Measurements from ENCODE around the gene SRSF8.

The SRSF8 gene

GRCh38 chr11:95100191-95100648 is 33.5 kb downstream of the SRSF8 start:
- TF ChIP-seq, protein P1, sequence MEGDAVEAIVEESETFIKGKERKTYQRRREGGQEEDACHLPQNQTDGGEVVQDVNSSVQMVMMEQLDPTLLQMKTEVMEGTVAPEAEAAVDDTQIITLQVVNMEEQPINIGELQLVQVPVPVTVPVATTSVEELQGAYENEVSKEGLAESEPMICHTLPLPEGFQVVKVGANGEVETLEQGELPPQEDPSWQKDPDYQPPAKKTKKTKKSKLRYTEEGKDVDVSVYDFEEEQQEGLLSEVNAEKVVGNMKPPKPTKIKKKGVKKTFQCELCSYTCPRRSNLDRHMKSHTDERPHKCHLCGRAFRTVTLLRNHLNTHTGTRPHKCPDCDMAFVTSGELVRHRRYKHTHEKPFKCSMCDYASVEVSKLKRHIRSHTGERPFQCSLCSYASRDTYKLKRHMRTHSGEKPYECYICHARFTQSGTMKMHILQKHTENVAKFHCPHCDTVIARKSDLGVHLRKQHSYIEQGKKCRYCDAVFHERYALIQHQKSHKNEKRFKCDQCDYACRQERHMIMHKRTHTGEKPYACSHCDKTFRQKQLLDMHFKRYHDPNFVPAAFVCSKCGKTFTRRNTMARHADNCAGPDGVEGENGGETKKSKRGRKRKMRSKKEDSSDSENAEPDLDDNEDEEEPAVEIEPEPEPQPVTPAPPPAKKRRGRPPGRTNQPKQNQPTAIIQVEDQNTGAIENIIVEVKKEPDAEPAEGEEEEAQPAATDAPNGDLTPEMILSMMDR (IDR thresholded peaks at IDR 0.05; ENCODE audit: low read depth, low read length), result no peak
- TF ChIP-seq MAX (IDR thresholded peaks at IDR 0.05; ENCODE audit: low read depth, low read length) (no peak), POLR2A (IDR thresholded peaks at IDR 0.05; ENCODE audit: extremely low read depth, insufficient read length) (no peak), MYC (IDR thresholded peaks at IDR 0.05; ENCODE audit: low read depth, low read length) (no peak)
- DNase-seq (ENCODE audit: low read depth), result no peak

GRCh38 chr11:95100856-95101507 is 34.3 kb downstream of the SRSF8 start:
- TF ChIP-seq MAX (IDR thresholded peaks at IDR 0.05; ENCODE audit: low read depth, low read length) (no peak), MYC (IDR thresholded peaks at IDR 0.05; ENCODE audit: low read depth, low read length) (no peak), POLR2A (IDR thresholded peaks at IDR 0.05; ENCODE audit: extremely low read depth, insufficient read length) (no peak)
- TF ChIP-seq, protein P1 (IDR thresholded peaks at IDR 0.05; ENCODE audit: low read depth, low read length), result no peak

More at GRCh38 chr11:95100191-95100648, 33.5 kb downstream of the SRSF8 start:
- no peak overlapping the region for H3K4me3 ChIP-seq (ENCODE audit: low read depth, low read length)

DNA sequence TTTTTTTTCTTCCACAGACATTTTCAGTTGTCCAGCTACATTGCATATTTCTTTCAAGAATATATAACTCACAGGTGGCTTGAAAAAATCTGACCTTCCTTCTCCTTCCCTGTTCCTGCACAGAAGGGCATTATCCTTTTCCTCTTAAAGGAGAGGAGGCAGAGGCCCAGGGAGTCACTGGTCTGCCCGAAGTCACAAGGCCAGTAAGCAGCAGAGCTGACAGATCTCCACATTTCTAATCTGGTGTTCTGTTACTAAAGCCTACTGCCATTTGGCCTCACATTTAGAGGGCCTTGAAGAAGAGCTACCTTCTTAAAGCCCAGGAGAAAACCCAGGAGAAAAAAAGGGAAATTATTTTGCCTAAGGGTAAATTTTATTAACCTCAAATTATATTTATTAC is 35.2 kb downstream of the SRSF8 start:
- no peak for DNase-seq (ENCODE audit: low read depth)
- H3K4me3 ChIP-seq (ENCODE audit: low read depth, low read length), result no peak overlapping the region
- TF ChIP-seq POLR2A (IDR thresholded peaks at IDR 0.05; ENCODE audit: extremely low read depth, insufficient read length), result no peak
- TF ChIP-seq, protein P1 (IDR thresholded peaks at IDR 0.05; ENCODE audit: low read depth, low read length), result no peak
- TF ChIP-seq MAX (IDR thresholded peaks at IDR 0.05; ENCODE audit: low read depth, low read length), result no peak
- TF ChIP-seq MYC (IDR thresholded peaks at IDR 0.05; ENCODE audit: low read depth, low read length), result no peak

More at GRCh38 chr11:95100856-95101507, 34.3 kb downstream of the SRSF8 start:
- no peak overlapping the region for H3K4me3 ChIP-seq (ENCODE audit: low read depth, low read length)
- DNase-seq (ENCODE audit: low read depth), result no peak

DNA sequence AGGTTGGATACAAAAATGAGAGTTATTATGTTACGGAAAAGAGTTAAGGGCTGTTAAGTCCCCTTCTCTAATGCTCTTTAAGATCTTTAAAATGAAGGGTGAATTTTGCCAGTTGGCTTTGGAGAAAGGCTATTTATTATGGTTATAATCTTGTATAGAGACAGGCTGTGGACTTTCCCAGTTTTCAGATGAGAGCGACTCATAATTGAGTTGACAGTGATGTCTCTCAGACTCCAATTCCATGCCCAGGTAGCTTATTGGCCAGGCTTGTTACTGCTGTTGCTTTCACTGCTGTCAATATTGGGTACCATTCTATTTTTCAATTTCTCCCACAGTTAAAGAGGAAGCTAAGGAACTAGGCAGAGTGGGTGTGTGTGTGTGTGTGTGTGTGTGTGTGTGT is 36.0 kb downstream of the SRSF8 start:
- no peak overlapping the region for H3K4me3 ChIP-seq (ENCODE audit: low read depth, low read length)
- DNase-seq (ENCODE audit: low read depth), result no peak
- TF ChIP-seq MYC (IDR thresholded peaks at IDR 0.05; ENCODE audit: low read depth, low read length) (no peak), POLR2A (IDR thresholded peaks at IDR 0.05; ENCODE audit: extremely low read depth, insufficient read length) (no peak), MAX (IDR thresholded peaks at IDR 0.05; ENCODE audit: low read depth, low read length) (no peak)
- TF ChIP-seq, protein P1 (IDR thresholded peaks at IDR 0.05; ENCODE audit: low read depth, low read length), result no peak

DNA sequence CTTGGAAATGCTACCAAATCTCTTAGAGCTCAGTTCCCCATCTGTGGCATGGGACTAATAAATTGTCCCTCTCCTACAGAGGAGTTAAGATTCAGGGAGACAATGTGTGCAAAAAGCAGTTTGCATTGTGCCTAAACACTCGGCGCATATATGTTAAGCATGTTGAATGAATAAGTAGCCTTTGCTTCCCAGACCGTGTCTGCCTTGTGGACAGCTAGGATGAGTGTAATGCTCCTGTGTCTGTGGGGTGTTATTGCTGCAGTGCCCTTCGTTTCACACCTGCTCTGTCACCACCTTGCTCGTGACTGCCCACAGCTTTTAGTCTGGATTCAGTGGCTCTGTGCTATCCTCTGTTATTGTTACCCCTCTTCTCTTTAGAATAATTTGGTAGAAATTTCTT is 37.0 kb downstream of the SRSF8 start:
- no peak for DNase-seq (ENCODE audit: low read depth)
- TF ChIP-seq POLR2A (IDR thresholded peaks at IDR 0.05; ENCODE audit: extremely low read depth, insufficient read length), result no peak

DNA sequence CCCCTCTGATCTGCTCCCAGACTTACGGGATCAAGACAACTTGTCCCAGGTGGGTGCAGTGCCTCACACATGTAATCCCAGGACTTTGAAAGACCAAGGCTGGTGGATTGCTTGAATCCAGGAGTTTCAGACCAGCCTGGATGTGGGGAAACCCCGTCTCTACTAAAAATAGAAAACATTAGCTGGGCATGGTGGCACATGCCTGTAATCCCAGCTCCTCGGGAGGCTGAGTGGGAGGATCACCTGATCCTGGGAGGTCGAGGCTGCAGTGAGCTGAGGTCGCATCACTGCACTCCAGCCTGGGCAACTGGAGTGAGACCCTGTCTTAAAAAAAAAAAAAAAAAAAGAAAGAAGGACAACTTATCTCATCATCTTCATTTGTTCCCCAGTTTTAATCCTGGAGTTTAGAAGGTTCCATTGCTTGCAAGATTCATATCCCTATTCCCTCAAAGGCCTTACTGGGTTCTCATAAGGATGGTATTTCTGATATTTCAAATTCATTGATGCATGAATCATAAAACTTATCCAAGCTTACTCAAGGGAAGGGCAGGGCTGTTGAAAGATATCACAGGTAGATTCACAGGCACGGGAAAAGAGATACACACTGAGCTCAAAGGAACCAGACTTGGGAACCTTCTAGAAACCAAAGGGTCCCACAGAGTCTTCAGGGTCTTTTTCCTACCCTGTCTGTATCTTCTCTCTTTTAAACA is 37.6 kb downstream of the SRSF8 start:
- no peak for DNase-seq (ENCODE audit: low read depth)
- no peak overlapping the region for H3K4me3 ChIP-seq (ENCODE audit: low read depth, low read length)
- no peak for TF ChIP-seq MYC (IDR thresholded peaks at IDR 0.05; ENCODE audit: low read depth, low read length)
- no peak for TF ChIP-seq POLR2A (IDR thresholded peaks at IDR 0.05; ENCODE audit: extremely low read depth, insufficient read length)
- TF ChIP-seq, protein P1 (IDR thresholded peaks at IDR 0.05; ENCODE audit: low read depth, low read length), result no peak
- TF ChIP-seq MAX (IDR thresholded peaks at IDR 0.05; ENCODE audit: low read depth, low read length), result no peak

More for the DNA sequence above, 37.0 kb downstream of the SRSF8 start:
- no peak overlapping the region for H3K4me3 ChIP-seq (ENCODE audit: low read depth, low read length)
